CD4-positive, CD25-positive, alpha-beta regulatory T cell (primary cell): ENCODE measurements around the gene FRMD5. TPM values are rescaled to one million over a fixed set of nuclear protein-coding genes. Genes with fewer than 3 reads are reported as not detected.

Experiments
- ATAC-seq, 2 donors: fragments of 150-1000 bp; cut with Tn5 transposase; one replicate each; pipeline ENCODE4 v1.10.0; 2021; ENCODE audit warnings: low read depth in 2 of 2, moderate number of reproducible peaks in 2 of 2, moderate library complexity in 1 of 2
- DNase-seq, 3 donors: peaks; one replicate each; pipeline versions ENCODE4 v3.0.0 to v3.0.0-alpha.2; 2012 to 2022; ENCODE audit warnings: mixed read lengths in 1 of 3
- H3K27ac ChIP-seq: one replicate; pipeline ENCODE4 v1.7.0; 2013; ENCODE audit warnings: mild to moderate bottlenecking, low read length; ENCODE audit not compliant: insufficient read depth, poor library complexity, severe bottlenecking
- H3K27me3 ChIP-seq: one replicate; pipeline ENCODE4 v1.7.0; 2013; ENCODE audit warnings: low read length; ENCODE audit not compliant: control insufficient read depth, insufficient read depth
- H3K36me3 ChIP-seq: one replicate; pipeline ENCODE4 v1.7.0; 2013; ENCODE audit warnings: mild to moderate bottlenecking, low read length, moderate library complexity; ENCODE audit not compliant: control insufficient read depth, insufficient read depth
- H3K4me1 ChIP-seq: 2 replicates; pipeline ENCODE4 v1.7.0; 2013; ENCODE audit warnings: mild to moderate bottlenecking, low read length; ENCODE audit not compliant: insufficient read depth, control insufficient read depth, poor library complexity, severe bottlenecking
- H3K4me3 ChIP-seq: one replicate; pipeline ENCODE4 v1.7.0; 2013; ENCODE audit warnings: low read depth, mild to moderate bottlenecking, low read length, moderate library complexity
- H3K9me3 ChIP-seq, 2 experiments: 1 replicate in 1 of 2; 2 replicates in 1 of 2; pipeline ENCODE4 v1.7.0; 2013; ENCODE audit warnings: low read length in 2 of 2, mild to moderate bottlenecking in 1 of 2, moderate library complexity in 1 of 2; ENCODE audit not compliant: control insufficient read depth in 2 of 2
- H3K27ac Mint-ChIP-seq, 3 donors: one replicate each; pipeline ENCODE4 v1.8.0; 2020 to 2022; ENCODE audit warnings: mild to moderate bottlenecking in 3 of 3, mixed read lengths in 3 of 3, moderate library complexity in 2 of 3
- H3K27me3 Mint-ChIP-seq: one replicate; pipeline ENCODE4 v1.8.0; 2022; ENCODE audit warnings: mild to moderate bottlenecking, mixed read lengths
- H3K36me3 Mint-ChIP-seq: one replicate; pipeline ENCODE4 v1.8.0; 2020; ENCODE audit warnings: mixed read lengths
- H3K4me1 Mint-ChIP-seq, 4 donors: one replicate each; pipeline ENCODE4 v1.8.0; 2020 to 2022; ENCODE audit warnings: mixed read lengths in 4 of 4, mild to moderate bottlenecking in 1 of 4
- H3K4me3 Mint-ChIP-seq, 4 donors: one replicate each; pipeline ENCODE4 v1.8.0; 2020 to 2022; ENCODE audit warnings: mild to moderate bottlenecking in 4 of 4, mixed read lengths in 4 of 4, moderate library complexity in 3 of 4
- H3K9me3 Mint-ChIP-seq, 7 donors: one replicate each; pipeline ENCODE4 v1.8.0; 2020 to 2022; ENCODE audit warnings: mixed read lengths in 7 of 7, mild to moderate bottlenecking in 3 of 7, moderate library complexity in 2 of 7
- polyA plus RNA-seq, 4 donors: library from polyadenylated mRNA; unstranded; fragments of 300-500 nt; fragmentation: Illumina TruSeq; gene quantifications; one replicate each; pipeline ENCODE4 v1.2.3, GENCODE V29; 2021
- total RNA-seq: library from RNA; stranded (reverse); gene quantifications from one replicate; pipeline ENCODE4 v1.2.3, GENCODE V29; 2022

Gene FRMD5
- total and polyA plus RNA-seq, 5 donors from 2014 or later: 0.24 to 1.1 (median 0.35) TPM; not detected in 1

GRCh38 chr15:44081026-44082013 lies 113.8 kb downstream of the FRMD5 start:
- peaks cover 0 to 10% (median 0%) of the 10 kb centered on the region in 7 donors for H3K9me3 Mint-ChIP-seq
- no peaks in the 10 kb centered on the region for H3K36me3 ChIP-seq
- DNase-seq: no peak
- H3K9me3 ChIP-seq: no peaks in the 10 kb centered on the region
- H3K27ac Mint-ChIP-seq: no peak overlapping the region
- no peaks in the 10 kb centered on the region for H3K36me3 Mint-ChIP-seq
- no peaks in the 10 kb centered on the region for H3K4me1 ChIP-seq
- H3K4me3 ChIP-seq: no peak overlapping the region
- ATAC-seq: no peak
- H3K27me3 ChIP-seq: peaks cover 33% of the 10 kb centered on the region
- no peak overlapping the region for H3K4me3 Mint-ChIP-seq
- no peak overlapping the region for H3K27ac ChIP-seq
- no peaks in the 10 kb centered on the region for H3K4me1 Mint-ChIP-seq
- peaks cover 52% of the 10 kb centered on the region for H3K27me3 Mint-ChIP-seq

- H3K9me3 ChIP-seq: no peaks in the 10 kb centered on the region
- H3K27me3 ChIP-seq: peaks cover 26% of the 10 kb centered on the region
- H3K4me3 ChIP-seq: no peak overlapping the region
- no peak overlapping the region for H3K27ac Mint-ChIP-seq
- no peak overlapping the region for H3K27ac ChIP-seq
- no peaks in the 10 kb centered on the region for H3K4me1 ChIP-seq
- H3K9me3 Mint-ChIP-seq: peaks cover 0 to 10% (median 0%) of the 10 kb centered on the region in 7 donors
- H3K27me3 Mint-ChIP-seq: peaks cover 27% of the 10 kb centered on the region
- no peak overlapping the region for H3K4me3 Mint-ChIP-seq
- DNase-seq: no peak
- ATAC-seq: no peak
- H3K36me3 ChIP-seq: no peaks in the 10 kb centered on the region
- no peaks in the 10 kb centered on the region for H3K4me1 Mint-ChIP-seq
- H3K36me3 Mint-ChIP-seq: peaks cover 5% of the 10 kb centered on the region
Observed at GRCh38 chr15:44075535-44075934, 119.5 kb downstream of the FRMD5 start.

- H3K27me3 Mint-ChIP-seq: peaks cover 28% of the 10 kb centered on the region
- Histone ChIP-seq H3K9me3 (no peaks in the 10 kb centered on the region), H3K4me3 (no peak overlapping the region), H3K27ac (no peak overlapping the region), H3K4me1 (no peaks in the 10 kb centered on the region), H3K36me3 (no peaks in the 10 kb centered on the region), H3K27me3 (peaks cover 12% of the 10 kb centered on the region)
- peaks cover 0 to 1% (median 0%) of the 10 kb centered on the region in 7 donors for H3K9me3 Mint-ChIP-seq
- H3K4me1 Mint-ChIP-seq: peaks cover 0 to 5% (median 1%) of the 10 kb centered on the region in 4 donors
- no peak overlapping the region for H3K27ac Mint-ChIP-seq
- H3K4me3 Mint-ChIP-seq: no peak overlapping the region
- no peaks in the 10 kb centered on the region for H3K36me3 Mint-ChIP-seq
- no peak for DNase-seq
- no peak for ATAC-seq
Observed at GRCh38 chr15:44069489-44069888, 125.6 kb downstream of the FRMD5 start.

- Histone ChIP-seq H3K36me3 (no peaks in the 10 kb centered on the region), H3K4me1 (no peaks in the 10 kb centered on the region), H3K27ac (no peak overlapping the region), H3K9me3 (no peaks in the 10 kb centered on the region), H3K27me3 (peaks cover 9% of the 10 kb centered on the region), H3K4me3 (no peak overlapping the region)
- no peak for ATAC-seq
- Mint-ChIP-seq H3K27ac (no peak overlapping the region), H3K9me3 (peaks cover 0 to 1% (median 0%) of the 10 kb centered on the region in 7 donors), H3K36me3 (no peaks in the 10 kb centered on the region), H3K4me3 (no peak overlapping the region), H3K4me1 (peaks cover 0 to 5% (median 1%) of the 10 kb centered on the region in 4 donors), H3K27me3 (peaks cover 28% of the 10 kb centered on the region)
- no peak for DNase-seq
Observed at GRCh38 chr15:44068347-44068746, 126.7 kb downstream of the FRMD5 start.

GRCh38 chr15:44066211-44066827 lies 128.8 kb downstream of the FRMD5 start:
- Mint-ChIP-seq H3K36me3 (no peaks in the 10 kb centered on the region), H3K27ac (no peak overlapping the region), H3K4me1 (peaks cover 0 to 5% (median 1%) of the 10 kb centered on the region in 4 donors), H3K4me3 (no peak overlapping the region), H3K27me3 (peaks cover 21% of the 10 kb centered on the region), H3K9me3 (peaks cover 0 to 1% (median 0%) of the 10 kb centered on the region in 7 donors)
- H3K4me3 ChIP-seq: no peak overlapping the region
- H3K27ac ChIP-seq: no peak overlapping the region
- ATAC-seq (no peak), DNase-seq (peak; percentile 34 to 77 (median 41))
- H3K27me3 ChIP-seq: peaks cover 13% of the 10 kb centered on the region
- H3K36me3 ChIP-seq: no peaks in the 10 kb centered on the region
- H3K4me1 ChIP-seq: no peaks in the 10 kb centered on the region
- no peaks in the 10 kb centered on the region for H3K9me3 ChIP-seq

- peaks cover 0 to 1% (median 0%) of the 10 kb centered on the region in 7 donors for H3K9me3 Mint-ChIP-seq
- Histone ChIP-seq H3K9me3 (no peaks in the 10 kb centered on the region), H3K27me3 (peaks cover 18% of the 10 kb centered on the region), H3K36me3 (no peaks in the 10 kb centered on the region), H3K4me3 (no peak overlapping the region), H3K27ac (no peak overlapping the region), H3K4me1 (no peaks in the 10 kb centered on the region)
- H3K4me3 Mint-ChIP-seq: no peak overlapping the region
- H3K27me3 Mint-ChIP-seq: peaks cover 25% of the 10 kb centered on the region
- no peak for DNase-seq
- no peaks in the 10 kb centered on the region for H3K36me3 Mint-ChIP-seq
- no peak overlapping the region for H3K27ac Mint-ChIP-seq
- ATAC-seq: no peak
- H3K4me1 Mint-ChIP-seq: peaks cover 0 to 5% (median 1%) of the 10 kb centered on the region in 4 donors
Observed at GRCh38 chr15:44064706-44065105, 130.4 kb downstream of the FRMD5 start.

- Histone ChIP-seq H3K27me3 (peaks cover 15% of the 10 kb centered on the region), H3K36me3 (no peaks in the 10 kb centered on the region), H3K9me3 (no peaks in the 10 kb centered on the region), H3K4me3 (no peak overlapping the region), H3K4me1 (no peaks in the 10 kb centered on the region), H3K27ac (no peak overlapping the region)
- Mint-ChIP-seq H3K27me3 (peaks cover 25% of the 10 kb centered on the region), H3K9me3 (peaks cover 0 to 5% (median 0%) of the 10 kb centered on the region in 7 donors), H3K4me3 (no peak overlapping the region), H3K36me3 (no peaks in the 10 kb centered on the region), H3K27ac (no peak overlapping the region), H3K4me1 (no peaks in the 10 kb centered on the region)
- no peak for DNase-seq
- no peak for ATAC-seq
Observed at GRCh38 chr15:44058126-44058525, 136.9 kb downstream of the FRMD5 start.
